DOHH2 (cell line): ENCODE data around the gene PHACTR2.

Source experiments
- H3F3A ChIP-seq: fragments of 200-600 bp; sonication (generic), shearing (Covaris generic); 2 replicates; pipeline ENCODE4 v1.6.0; 2016; ENCODE audit warnings: antibody characterized with exemption, mild to moderate bottlenecking; ENCODE audit not compliant: control insufficient read depth, insufficient read depth
- H3K27ac ChIP-seq: fragments of 200-600 bp; sonication (generic); 2 replicates; pipeline ENCODE4 v1.5.1; 2014; ENCODE audit warnings: low read depth, mild to moderate bottlenecking, low read length, moderate library complexity
- H3K27me3 ChIP-seq: fragments of 200-600 bp; sonication (generic); 2 replicates; pipeline ENCODE4 v1.6.1; 2014; ENCODE audit warnings: mild to moderate bottlenecking, low read length, mixed read lengths; ENCODE audit not compliant: control insufficient read depth
- H3K36me3 ChIP-seq: fragments of 200-600 bp; sonication (generic); 2 replicates; pipeline ENCODE4 v1.6.1; 2014; ENCODE audit warnings: mild to moderate bottlenecking, low read length, moderate library complexity, mixed read lengths; ENCODE audit not compliant: control insufficient read depth
- H3K4me1 ChIP-seq: fragments of 200-600 bp; sonication (generic); 2 replicates; pipeline ENCODE4 v1.6.1; 2014; ENCODE audit warnings: mild to moderate bottlenecking, low read length, mixed read lengths; ENCODE audit not compliant: control insufficient read depth
- H3K4me2 ChIP-seq: fragments of 200-600 bp; sonication (generic); 2 replicates; pipeline ENCODE4 v1.6.0; 2014; ENCODE audit warnings: mild to moderate bottlenecking, low read length, moderate library complexity
- H3K4me3 ChIP-seq: fragments of 200-600 bp; sonication (generic); 2 replicates; pipeline ENCODE4 v1.5.1; 2014; ENCODE audit warnings: mild to moderate bottlenecking, low read length, mixed read lengths
- H3K79me2 ChIP-seq: fragments of 200-600 bp; sonication (generic); 2 replicates; pipeline ENCODE4 v1.6.1; 2014; ENCODE audit warnings: mild to moderate bottlenecking, low read length, mixed read lengths; ENCODE audit not compliant: control insufficient read depth
- H3K9me2 ChIP-seq: fragments of 200-600 bp; sonication (generic); replicated peaks from 2 replicates; pipeline ENCODE4 v1.6.1; 2014; ENCODE audit warnings: mild to moderate bottlenecking, low read length, mixed read lengths; ENCODE audit not compliant: control insufficient read depth
- H3K9me3 ChIP-seq: fragments of 200-600 bp; sonication (generic); 2 replicates; pipeline ENCODE4 v1.6.1; 2014; ENCODE audit warnings: antibody characterized with exemption, low read length, mixed read lengths; ENCODE audit not compliant: control insufficient read depth, insufficient read depth
- H4K20me1 ChIP-seq: fragments of 200-600 bp; sonication (generic); 2 replicates; pipeline ENCODE4 v1.6.0; 2014; ENCODE audit warnings: low read depth, mild to moderate bottlenecking, antibody characterized with exemption, low read length, moderate library complexity; ENCODE audit not compliant: control insufficient read depth, insufficient read depth
- CTCF ChIP-seq: fragments of 200-600 bp; sonication (generic); IDR thresholded peaks from one replicate; pipeline ENCODE4 v1.5.1; 2014; ENCODE audit warnings: antibody characterized with exemption, mild to moderate bottlenecking, low read depth, low read length; ENCODE audit not compliant: poor library complexity, severe bottlenecking
- EZH2phosphoT487 ChIP-seq: fragments of 200-600 bp; sonication (generic); IDR thresholded peaks from 2 replicates; pipeline ENCODE4 v1.6.1; 2017; ENCODE audit warnings: borderline replicate concordance, mild to moderate bottlenecking, antibody characterized with exemption, low read length, moderate library complexity, mixed read lengths

PHACTR2 gene

GRCh38 chr6:143802833-143803565 lies 125.2 kb downstream of the PHACTR2 start:
- H3K79me2 ChIP-seq, result no peaks in the 10 kb centered on the region
- H3K36me3 ChIP-seq, result no peaks in the 10 kb centered on the region
- H4K20me1 ChIP-seq, result no peaks in the 10 kb centered on the region
- H3K9me3 ChIP-seq, result no peaks in the 10 kb centered on the region
- no peak overlapping the region for H3K27ac ChIP-seq
- no peak overlapping the region for H3K4me3 ChIP-seq
- TF ChIP-seq EZH2phosphoT487, result no peak
- TF ChIP-seq CTCF, result no peak
- H3K9me2 ChIP-seq, result no peaks in the 10 kb centered on the region
- no peaks in the 10 kb centered on the region for H3K27me3 ChIP-seq
- H3K4me1 ChIP-seq, result no peaks in the 10 kb centered on the region
- H3F3A ChIP-seq, result no peaks in the 10 kb centered on the region
- no peak overlapping the region for H3K4me2 ChIP-seq

- H3K4me2 ChIP-seq, result no peak overlapping the region
- H4K20me1 ChIP-seq, result no peaks in the 10 kb centered on the region
- H3K27ac ChIP-seq, result no peak overlapping the region
- no peak for TF ChIP-seq CTCF
- no peak for TF ChIP-seq EZH2phosphoT487
- H3K4me3 ChIP-seq, result no peak overlapping the region
- no peaks in the 10 kb centered on the region for H3K79me2 ChIP-seq
- no peaks in the 10 kb centered on the region for H3K9me3 ChIP-seq
- H3K36me3 ChIP-seq, result no peaks in the 10 kb centered on the region
- no peaks in the 10 kb centered on the region for H3K27me3 ChIP-seq
- H3F3A ChIP-seq, result no peaks in the 10 kb centered on the region
- H3K4me1 ChIP-seq, result no peaks in the 10 kb centered on the region
- H3K9me2 ChIP-seq, result no peaks in the 10 kb centered on the region
Measured at GRCh38 chr6:143803769-143804568, 126.2 kb downstream of the PHACTR2 start.

- Histone ChIP-seq H3K4me2 (no peak overlapping the region), H3K9me3 (no peaks in the 10 kb centered on the region)
Measured at GRCh38 chr6:143804835-143805239, 127.1 kb downstream of the PHACTR2 start.

More at GRCh38 chr6:143804835-143805239, 127.1 kb downstream of the PHACTR2 start:
- no peak for TF ChIP-seq EZH2phosphoT487
- no peaks in the 10 kb centered on the region for H3K36me3 ChIP-seq
- no peaks in the 10 kb centered on the region for H3K79me2 ChIP-seq
- H3K27me3 ChIP-seq, result no peaks in the 10 kb centered on the region
- no peaks in the 10 kb centered on the region for H4K20me1 ChIP-seq
- H3K9me2 ChIP-seq, result no peaks in the 10 kb centered on the region
- H3K27ac ChIP-seq, result no peak overlapping the region
- H3F3A ChIP-seq, result no peaks in the 10 kb centered on the region
- no peak overlapping the region for H3K4me3 ChIP-seq
- H3K4me1 ChIP-seq, result no peaks in the 10 kb centered on the region
